Heart left ventricle (tissue), 16 donors: ENCODE data around the gene PTPN1. TPM values are rescaled to one million over a fixed set of nuclear protein-coding genes. Genes with fewer than 3 reads are reported as not detected.

Experiments
- ATAC-seq, 4 donors: fragments of 200-7000 bp; cut with Tn5 transposase; one replicate each; pipeline ENCODE4 v1.9.1; 2020 to 2022; ENCODE audit warnings: moderate library complexity in 4 of 4, mild to moderate bottlenecking in 3 of 4, moderate number of reproducible peaks in 1 of 4
- DNase-seq, 5 donors: peaks; one replicate each; pipeline ENCODE4 v3.0.0-alpha.2; 2020
- H3K27ac ChIP-seq, 12 donors: fragments of 200-600 bp; sonication (generic) in 4 of 12; one replicate each; pipeline versions ENCODE4 v1.5.0 to v1.8.0; 2016 to 2022; ENCODE audit warnings: mild to moderate bottlenecking in 2 of 12
- H3K27me3 ChIP-seq, 9 donors: fragments of 200-600 bp; sonication (generic) in 2 of 9; one replicate each; pipeline versions ENCODE4 v1.5.1 to v1.8.0; 2016 to 2022; ENCODE audit warnings: mild to moderate bottlenecking in 3 of 9
- H3K36me3 ChIP-seq, 9 donors: fragments of 200-600 bp; sonication (generic) in 2 of 9; one replicate each; pipeline versions ENCODE4 v1.5.0 to v1.8.0; 2018 to 2022; ENCODE audit warnings: mild to moderate bottlenecking in 2 of 9
- H3K4me1 ChIP-seq, 12 donors: fragments of 200-600 bp; sonication (generic) in 4 of 12; one replicate each; pipeline versions ENCODE4 v1.5.0 to v1.8.0; 2016 to 2022; ENCODE audit warnings: mild to moderate bottlenecking in 3 of 12
- H3K4me3 ChIP-seq, 12 donors: fragments of 200-600 bp; sonication (generic) in 4 of 12; one replicate each; pipeline versions ENCODE4 v1.5.0 to v1.8.0; 2017 to 2022; ENCODE audit warnings: mild to moderate bottlenecking in 9 of 12, moderate library complexity in 4 of 12
- H3K9me3 ChIP-seq, 12 donors: fragments of 200-600 bp; sonication (generic) in 4 of 12; one replicate each; pipeline versions ENCODE4 v1.5.0 to v1.8.0; 2016 to 2022; ENCODE audit warnings: mild to moderate bottlenecking in 1 of 12
- CTCF ChIP-seq, 12 donors: fragments of 200-600 bp; sonication (generic) in 4 of 12; IDR thresholded peaks; one replicate each; pipeline versions ENCODE4 v1.5.0 to v1.8.0; 2018 to 2022; ENCODE audit warnings: antibody characterized with exemption in 12 of 12, mild to moderate bottlenecking in 5 of 12
- POLR2A ChIP-seq, 2 donors: fragments of 450-650 bp; IDR thresholded peaks; one replicate each; pipeline ENCODE4 v1.6.1; 2017; ENCODE audit warnings: antibody characterized with exemption in 2 of 2, mild to moderate bottlenecking in 2 of 2, moderate library complexity in 2 of 2
- WGBS, 4 donors: extraction: QIAGEN DNeasy Blood & Tissue Kit in 2 of 4; methylation state at CpG; one replicate each; pipeline versions ENCODE4 v1.1.5 to v1.1.7; 2013 to 2018; 5-methylcytosine and 5-hydroxymethylcytosine counted together
- intact Hi-C, 10 donors: fragments of 100-400 bp; cut with DNase I; formaldehyde crosslinking; loops; one replicate each; pipeline versions ENCODE4 v1.11.1 to v1.14.2; 2022
- long read RNA-seq, 3 donors: library from polyadenylated mRNA; unstranded; transcript quantifications; one replicate each; pipeline ENCODE4 v2.0.0, GENCODE V29; 2020 to 2021
- polyA plus RNA-seq, 2 donors: library from polyadenylated mRNA; stranded (reverse); fragments of 200-250 nt; gene quantifications; one replicate each; pipeline ENCODE4 v1.2.3, GENCODE V29; 2013
- total RNA-seq, 9 donors: library from RNA; depleted of rRNA in 2 of 9; stranded (reverse); fragments of >200 nt in 2 of 9; fragmentation: NEBNext Ultra II Directional in 3 of 9; extraction: Animal tissue kit (Norgen Biotek cat#: 25700) in 3 of 9; gene quantifications; one replicate each; pipeline versions ENCODE4 v1.1.0 to v1.2.4, GENCODE V29; 2016 to 2023
- donor health status: ischemic (EF 13 %, LVEDD 7.1; RV severe dilation, severe dysfunction).
- donor health status: healthy with polysubstance abuse.
- donor health status: DM: no; HTN: yes; CAD: no.
- donor health status: DM: no; HTN: no; CAD: no.
- donor health status: ischemic (EF 25% LVEDD 6.9; RV normal size, moderate dysfunction).
- donor health status: ischemic (EF 25% LVEDD 5.7; RV mildly dilated, moderate dysfunction).
- donor health status: healthy.
- donor health status: DM: yes; HTN: yes; CAD: no.
- donor health status: ischemic (EF 35%, LVEDD 5.7; RV mildly dilated, moderate dysfunction).
- donor health status: nonischemic (EF 11% LVEDD 7.7; RV severe dilation, severe dysfunction).
- donor health status: DM: yes; HTN: yes; CAD: no.
- donor health status: PGD.
- donor health status: ischemic (EF 29% LVEDD 5.4; RV normal size, mild dysfunction).
- donor health status: nonischemic (EF 23%, LVEDD 6.1; RV moderate dilation, normal function).

PTPN1 gene
- total RNA-seq (10 to 100 TPM; 24.2 to 63.3 (median 32.0) TPM), polyA plus RNA-seq (10 to 100 TPM; 18.5 to 93.8 TPM)
- long read RNA-seq, donor 1, full-length matches to known transcripts, result 3 of 15 reads
- long read RNA-seq, donor 1, partial matches to known transcripts, result 11 of 15 reads
- long read RNA-seq, donor 1, other reads (novel, unspliced or antisense), result 1 of 15 reads
- long read RNA-seq, donor 2, full-length matches to known transcripts, result 22 of 91 reads
- long read RNA-seq, donor 2, partial matches to known transcripts, result 67 of 91 reads
- long read RNA-seq, donor 2, other reads (novel, unspliced or antisense), result 2 of 91 reads
- long read RNA-seq, donor 3, full-length matches to known transcripts, result 8 of 22 reads
- long read RNA-seq, donor 3, partial matches to known transcripts, result 12 of 22 reads
- long read RNA-seq, donor 3, other reads (novel, unspliced or antisense), result 2 of 22 reads

DNA sequence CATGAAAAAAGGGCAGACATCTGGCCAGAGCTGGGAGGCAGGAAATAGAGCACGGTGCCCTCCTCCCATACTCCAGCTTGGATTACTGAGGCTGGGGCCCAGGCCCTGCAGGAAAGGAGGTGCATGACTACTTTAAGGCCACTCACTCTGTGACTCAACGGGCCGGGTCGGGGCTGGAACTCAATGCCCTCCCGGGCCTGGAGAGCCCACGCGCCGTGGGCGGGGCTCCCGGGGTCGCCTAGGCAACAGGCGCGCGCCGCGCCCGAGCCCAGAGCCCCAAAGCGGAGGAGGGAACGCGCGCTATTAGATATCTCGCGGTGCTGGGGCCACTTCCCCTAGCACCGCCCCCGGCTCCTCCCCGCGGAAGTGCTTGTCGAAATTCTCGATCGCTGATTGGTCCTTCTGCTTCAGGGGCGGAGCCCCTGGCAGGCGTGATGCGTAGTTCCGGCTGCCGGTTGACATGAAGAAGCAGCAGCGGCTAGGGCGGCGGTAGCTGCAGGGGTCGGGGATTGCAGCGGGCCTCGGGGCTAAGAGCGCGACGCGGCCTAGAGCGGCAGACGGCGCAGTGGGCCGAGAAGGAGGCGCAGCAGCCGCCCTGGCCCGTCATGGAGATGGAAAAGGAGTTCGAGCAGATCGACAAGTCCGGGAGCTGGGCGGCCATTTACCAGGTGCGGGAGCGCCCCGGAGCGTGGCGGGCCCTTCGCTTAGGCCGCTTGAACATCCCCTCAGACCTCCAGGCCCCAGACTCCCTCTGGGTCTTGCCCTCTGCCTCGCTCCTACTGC is at the start of gene PTPN1:
PTPN1 (plus strand) TSS at position 461 of the 783 bp plus-strand sequence; CDS start at position 606, 145 bp downstream.
- DNase-seq (peak; percentile 99), ATAC-seq (peak; percentile 96 to 98 (median 98))
- Histone ChIP-seq H3K27ac (peak within 1 kb of the TSS; percentile 80 to 96 (median 92)), H3K27me3 (no peaks in the 10 kb centered on the region), H3K9me3 (no peaks in the 10 kb centered on the region), H3K4me3 (peak within 1 kb of the TSS; percentile 71 to 100 (median 98)), H3K4me1 (peaks cover 0 to 55% (median 41%) of the 10 kb centered on the region in 12 donors), H3K36me3 (no peaks in the 10 kb centered on the region)
- TF ChIP-seq POLR2A (IDR thresholded peaks at IDR 0.05) (peak; percentile 97 to 99), CTCF (IDR thresholded peaks at IDR 0.05) (peak in 2 of 12 donors; percentile 10 to 14)
- WGBS, 4 donors, result 0 to 1% (median 0%) methylated on average over 53 to 64 of the region's 64 CpGs
- intact Hi-C loops, result loop anchor here (2.0 to 5.0 kb wide), 5 partner anchors 52 to 67 kb away; no protein-coding TSS in a partner anchor

DNA sequence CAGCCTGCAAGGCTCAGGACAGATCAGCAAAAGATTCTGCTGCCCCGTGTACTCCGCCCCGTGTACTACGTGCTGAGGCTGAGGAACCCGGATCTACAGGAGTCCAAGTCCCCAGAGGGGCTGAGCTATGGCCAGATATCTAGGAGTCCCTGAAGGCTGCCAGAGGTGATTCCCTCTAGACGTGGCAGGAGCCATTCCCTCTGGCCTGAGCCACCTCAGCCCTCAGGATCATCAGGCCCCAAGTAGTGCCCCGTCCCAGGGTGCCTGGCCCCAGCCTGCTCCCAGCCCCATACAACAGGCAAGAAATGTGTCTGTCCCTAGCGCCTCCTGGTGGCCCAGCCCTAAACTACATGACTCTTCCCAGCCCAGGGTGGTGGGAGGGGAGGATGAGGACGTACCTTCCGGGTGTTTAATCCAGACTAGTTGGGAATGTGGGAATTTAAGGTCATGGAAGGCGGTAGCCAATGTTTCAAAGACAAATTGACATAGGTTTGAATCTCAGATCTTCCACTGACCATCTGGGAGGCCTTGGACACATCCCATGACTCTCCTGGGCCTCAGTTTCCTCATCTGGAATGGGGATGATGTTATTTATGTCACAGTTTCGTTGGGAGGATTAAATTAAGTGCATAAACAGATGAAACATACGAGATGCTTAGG is 49.4 kb upstream of the PTPN1 start:
- no peaks in the 10 kb centered on the region for H3K9me3 ChIP-seq
- no peak overlapping the region for H3K4me3 ChIP-seq

GRCh38 chr20:50462093-50462690 is 48.0 kb upstream of the PTPN1 start:
- 44 to 60% (median 53%) methylated on average over 10 of the region's 10 CpGs for WGBS, 4 donors
- no peak for ATAC-seq
- H3K27ac ChIP-seq, result peak overlapping the region in 8 of 12 donors; percentile 2 to 57 (median 38)
- TF ChIP-seq POLR2A (IDR thresholded peaks at IDR 0.05), result no peak
- no peak for TF ChIP-seq CTCF (IDR thresholded peaks at IDR 0.05)
- no peak for DNase-seq
- intact Hi-C loops, result loop anchor here in 7 of 10 donors (2.0 to 10.0 kb wide), 15 partner anchors 45 to 497 kb away; partner anchors contain the start of genes CEBPB (in 1 of the 7), SNAI1 (in 1 of the 7) and UBE2V1 (in 1 of the 7)
- H3K27me3 ChIP-seq, result no peaks in the 10 kb centered on the region
- H3K4me3 ChIP-seq, result no peak overlapping the region
- no peaks in the 10 kb centered on the region for H3K9me3 ChIP-seq
- peaks cover 0 to 28% (median 15%) of the 10 kb centered on the region in 12 donors for H3K4me1 ChIP-seq
- no peaks in the 10 kb centered on the region for H3K36me3 ChIP-seq

More for the DNA sequence above, 49.4 kb upstream of the PTPN1 start:
- ATAC-seq, result peak; percentile 85 to 91 (median 89)
- no peaks in the 10 kb centered on the region for H3K27me3 ChIP-seq
- peak; percentile 86 to 96 (median 92) for TF ChIP-seq CTCF (IDR thresholded peaks at IDR 0.05)
- TF ChIP-seq POLR2A (IDR thresholded peaks at IDR 0.05), result peak in 1 of 2 donors; percentile 36
- WGBS, 4 donors, result 12 to 29% (median 23%) methylated on average over 11 to 13 of the region's 13 CpGs
- intact Hi-C loops, result loop anchor here in 8 of 10 donors (1.0 to 10.0 kb wide), 16 partner anchors 43 to 496 kb away; partner anchors contain the start of genes CEBPB (in 6 of the 8), SNAI1 (in 1 of the 8) and UBE2V1 (in 1 of the 8)
- no peaks in the 10 kb centered on the region for H3K36me3 ChIP-seq
- peak; percentile 84 to 93 (median 89) for DNase-seq
- H3K4me1 ChIP-seq, result peaks cover 0 to 40% (median 17%) of the 10 kb centered on the region in 12 donors
- peak overlapping the region in 8 of 12 donors; percentile 0 to 79 (median 54) for H3K27ac ChIP-seq
